Activated CD4-positive, CD25-positive, alpha-beta regulatory T cell treated with anti-CD3 and anti-CD28 coated beads, Interleukin-2, amount 50 U/mL, for 16 hours (primary cell): ENCODE results near the gene CCDC9.
"Not testable (repeated sequence)": the region's sequence is repeated elsewhere in the genome, so short reads cannot be mapped to it uniquely, and the experiment has no call there.

Experiments used
- DNase-seq: peaks from one replicate; pipeline ENCODE4 v3.0.0-alpha.2; 2020; ENCODE audit warnings: low read depth, low spot score

Gene CCDC9

GRCh38 chr19:47261946-47262793 is 5.8 kb downstream of the CCDC9 start:
- not testable (repeated sequence) for DNase-seq

- no peak for DNase-seq
Measured at GRCh38 chr19:47264629-47265028, 8.3 kb downstream of the CCDC9 start.

- no peak for DNase-seq
Measured at GRCh38 chr19:47266401-47266941, 10.1 kb downstream of the CCDC9 start.

- DNase-seq, result no peak
Measured at GRCh38 chr19:47267350-47267759, 11.0 kb downstream of the CCDC9 start.

- DNase-seq, result no peak
Measured at GRCh38 chr19:47268028-47268427, 11.7 kb downstream of the CCDC9 start.

GRCh38 chr19:47269596-47269995 is 13.3 kb downstream of the CCDC9 start:
- no peak for DNase-seq

GRCh38 chr19:47270408-47270807 is 14.1 kb downstream of the CCDC9 start:
- DNase-seq, result no peak

- DNase-seq, result no peak
Measured at GRCh38 chr19:47271949-47272348, 15.6 kb downstream of the CCDC9 start.

- DNase-seq, result no peak
Measured at GRCh38 chr19:47272448-47273312, 16.4 kb downstream of the CCDC9 start.

- DNase-seq, result peak; percentile 79
Measured at GRCh38 chr19:47273313-47274070, 17.2 kb downstream of the CCDC9 start.

- DNase-seq, result peak; percentile 97
Measured at GRCh38 chr19:47274071-47274890, 18.0 kb downstream of the CCDC9 start, which contains the start of gene INAFM1. Gene INAFM1, plus strand, starts transcription at chr19:47274885. Its CDS starts 35 bp downstream, at chr19:47274920.

- no peak for DNase-seq
Measured at GRCh38 chr19:47274891-47275761, 18.8 kb downstream of the CCDC9 start.

- no peak for DNase-seq
Measured at GRCh38 chr19:47275791-47276461, 19.6 kb downstream of the CCDC9 start.

GRCh38 chr19:47276513-47276912 is 20.2 kb downstream of the CCDC9 start:
- DNase-seq, result not testable (repeated sequence)

- no peak for DNase-seq
Measured at GRCh38 chr19:47280183-47280797, 24.0 kb downstream of the CCDC9 start.

- no peak for DNase-seq
Measured at GRCh38 chr19:47283405-47284059, 27.2 kb downstream of the CCDC9 start.

GRCh38 chr19:47284324-47284899 is 28.1 kb downstream of the CCDC9 start:
- DNase-seq, result peak; percentile 50

- DNase-seq, result peak; percentile 66
Measured at GRCh38 chr19:47296036-47296435, 39.7 kb downstream of the CCDC9 start.
